Esophagus squamous epithelium (tissue), 5 donors: ENCODE results near the gene EPHX1. TPM values are rescaled to one million over a fixed set of nuclear protein-coding genes. Genes with fewer than 3 reads are reported as not detected.
"Not testable (repeated sequence)": the region's sequence is repeated elsewhere in the genome, so short reads cannot be mapped to it uniquely, and the experiment has no call there.

ENCODE experiments used
- DNase-seq: peaks from one replicate; lab custom pipeline; 2025; lab: John Stamatoyannopoulos, UW
- H3K27ac ChIP-seq, 4 donors: fragments of 200-600 bp; sonication (generic); one replicate each; pipeline ENCODE4 v1.5.1; 2016 to 2019; ENCODE audit warnings: mild to moderate bottlenecking in 1 of 4
- H3K27me3 ChIP-seq, 4 donors: fragments of 200-600 bp; sonication (generic); 1 replicate in 3 of 4; 2 replicates in 1 of 4; pipeline versions ENCODE4 v1.5.1 to v1.6.0; 2017 to 2021; ENCODE audit warnings: antibody characterized with exemption in 1 of 4
- H3K36me3 ChIP-seq, 3 donors: fragments of 200-600 bp; sonication (generic); one replicate each; pipeline ENCODE4 v1.5.1; 2016 to 2019
- H3K4me1 ChIP-seq, 3 donors: fragments of 200-600 bp; sonication (generic); one replicate each; pipeline ENCODE4 v1.5.1; 2017 to 2019
- H3K4me3 ChIP-seq, 4 donors: fragments of 200-600 bp; sonication (generic); 1 replicate in 3 of 4; 2 replicates in 1 of 4; pipeline ENCODE4 v1.5.1; 2016 to 2019; ENCODE audit warnings: mild to moderate bottlenecking in 2 of 4, moderate library complexity in 1 of 4
- H3K9me3 ChIP-seq, 3 donors: fragments of 200-600 bp; sonication (generic); one replicate each; pipeline ENCODE4 v1.5.1; 2016 to 2019
- POLR2A ChIP-seq, 4 donors: fragments of 450-650 bp; IDR thresholded peaks; one replicate each; pipeline ENCODE4 v1.6.1; 2017; ENCODE audit warnings: antibody characterized with exemption in 4 of 4, mild to moderate bottlenecking in 4 of 4, moderate library complexity in 3 of 4
- WGBS, 2 donors: methylation state at CpG; one replicate each; pipeline ENCODE4 v1.1.5; 2018; 5-methylcytosine and 5-hydroxymethylcytosine counted together
- intact Hi-C: fragments of 100-400 bp; cut with DNase I; formaldehyde crosslinking; loops from one replicate; pipeline ENCODE4 v1.15.0; 2022
- total RNA-seq, 4 donors: library from RNA; depleted of rRNA; stranded (reverse); fragments of >200 nt; gene quantifications; one replicate each; pipeline ENCODE4 v1.1.0, GENCODE V29; 2016
- TF ChIP-seq, protein P1 (sequence below), 6 experiments: fragments of 450-650 bp in 4 of 6; fragments of 200-600 bp in 2 of 6; sonication (generic) in 2 of 6; IDR thresholded peaks; one replicate each; pipeline ENCODE4 v1.5.1; 2016 to 2019; ENCODE audit warnings: antibody characterized with exemption in 6 of 6, mild to moderate bottlenecking in 4 of 6, moderate library complexity in 4 of 6
- donor health status: DM: yes; HTN: yes; CAD: no.

EPHX1 gene
- 100 to 1,000 TPM in 3 of 4 donors, 10 to 100 TPM in 1; 78.7 to 237 (median 151) TPM for total RNA-seq

DNA sequence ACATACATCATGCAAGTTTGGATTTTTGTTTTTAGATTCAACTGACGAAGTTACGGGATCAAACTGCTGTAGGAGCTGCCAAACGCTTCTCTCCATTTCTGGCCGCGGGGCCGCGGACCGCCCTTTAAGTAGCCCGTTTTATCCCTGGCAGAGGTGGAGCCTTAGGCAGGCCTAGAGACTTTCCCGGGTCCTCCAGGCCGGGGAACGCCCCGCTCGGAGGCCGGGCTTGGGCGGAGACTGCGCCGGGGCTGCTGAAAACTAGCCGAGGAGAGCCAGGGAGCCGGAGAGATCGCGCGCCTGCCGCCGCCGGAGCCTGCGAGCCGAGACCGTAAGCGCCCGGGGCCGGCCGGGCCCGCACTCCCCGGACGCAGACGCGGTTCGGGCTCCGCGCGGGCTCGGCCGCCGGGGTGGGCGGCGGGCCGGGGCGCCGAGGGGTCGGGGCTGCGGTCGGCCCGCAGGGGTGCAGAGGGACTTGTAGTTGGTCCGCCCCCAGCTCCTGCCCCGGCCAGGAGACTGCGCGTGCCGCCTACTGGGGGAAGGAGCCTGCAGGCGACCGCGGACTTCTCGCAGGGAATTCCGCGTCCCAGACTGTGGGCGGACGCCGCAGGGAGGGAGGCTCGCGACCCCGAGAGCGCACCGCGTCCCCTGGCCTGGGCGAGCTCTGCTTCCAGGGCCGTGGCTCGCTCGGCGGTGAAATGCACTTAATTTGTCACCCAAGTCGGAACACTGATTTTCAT, at the start of gene EPHX1:
Gene EPHX1 (plus strand): TSS at position 283 of the 737 bp plus-strand sequence. CDS start 18,606 bp downstream, outside the sequence.
- Histone ChIP-seq H3K36me3 (no peaks in the 10 kb centered on the region), H3K27me3 (no peaks in the 10 kb centered on the region), H3K4me3 (peak within 1 kb of the TSS; percentile 68 to 94 (median 78)), H3K9me3 (no peaks in the 10 kb centered on the region), H3K4me1 (peaks cover 38 to 57% (median 40%) of the 10 kb centered on the region in 3 donors), H3K27ac (peak within 1 kb of the TSS; percentile 86 to 96 (median 96))
- intact Hi-C loops: no loop called here
- WGBS, 2 donors: 0% methylated on average over 2 to 9 of the region's 80 CpGs
- DNase-seq: no peak
- TF ChIP-seq POLR2A (IDR thresholded peaks at IDR 0.05): peak in 2 of 4 donors; percentile 74 to 85
- TF ChIP-seq, protein P1, sequence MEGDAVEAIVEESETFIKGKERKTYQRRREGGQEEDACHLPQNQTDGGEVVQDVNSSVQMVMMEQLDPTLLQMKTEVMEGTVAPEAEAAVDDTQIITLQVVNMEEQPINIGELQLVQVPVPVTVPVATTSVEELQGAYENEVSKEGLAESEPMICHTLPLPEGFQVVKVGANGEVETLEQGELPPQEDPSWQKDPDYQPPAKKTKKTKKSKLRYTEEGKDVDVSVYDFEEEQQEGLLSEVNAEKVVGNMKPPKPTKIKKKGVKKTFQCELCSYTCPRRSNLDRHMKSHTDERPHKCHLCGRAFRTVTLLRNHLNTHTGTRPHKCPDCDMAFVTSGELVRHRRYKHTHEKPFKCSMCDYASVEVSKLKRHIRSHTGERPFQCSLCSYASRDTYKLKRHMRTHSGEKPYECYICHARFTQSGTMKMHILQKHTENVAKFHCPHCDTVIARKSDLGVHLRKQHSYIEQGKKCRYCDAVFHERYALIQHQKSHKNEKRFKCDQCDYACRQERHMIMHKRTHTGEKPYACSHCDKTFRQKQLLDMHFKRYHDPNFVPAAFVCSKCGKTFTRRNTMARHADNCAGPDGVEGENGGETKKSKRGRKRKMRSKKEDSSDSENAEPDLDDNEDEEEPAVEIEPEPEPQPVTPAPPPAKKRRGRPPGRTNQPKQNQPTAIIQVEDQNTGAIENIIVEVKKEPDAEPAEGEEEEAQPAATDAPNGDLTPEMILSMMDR (IDR thresholded peaks at IDR 0.05): peak in 5 of 6 experiments; percentile 4 to 36 (median 18)

DNA sequence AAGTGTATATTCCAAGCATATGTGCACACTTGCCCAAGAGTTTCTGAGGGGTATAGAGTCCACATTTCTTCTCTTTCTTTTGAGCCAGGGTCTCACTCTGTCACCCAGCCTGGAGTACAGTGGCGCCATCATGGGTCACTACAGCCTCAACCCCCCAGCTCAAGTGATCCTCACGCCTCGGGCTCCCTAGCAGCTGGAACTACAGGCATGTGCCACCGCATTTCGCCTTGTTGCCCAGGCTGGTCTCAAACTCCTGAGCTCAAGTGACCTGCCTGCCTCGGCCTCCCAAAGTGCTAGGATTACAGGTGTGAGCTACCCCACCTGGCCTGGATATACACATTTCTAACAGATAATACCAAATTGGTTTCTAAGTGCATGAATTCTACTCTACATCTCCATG, 49.4 kb upstream of the EPHX1 start:
- no peaks in the 10 kb centered on the region for H3K36me3 ChIP-seq
- intact Hi-C loops: no loop called here

DNA sequence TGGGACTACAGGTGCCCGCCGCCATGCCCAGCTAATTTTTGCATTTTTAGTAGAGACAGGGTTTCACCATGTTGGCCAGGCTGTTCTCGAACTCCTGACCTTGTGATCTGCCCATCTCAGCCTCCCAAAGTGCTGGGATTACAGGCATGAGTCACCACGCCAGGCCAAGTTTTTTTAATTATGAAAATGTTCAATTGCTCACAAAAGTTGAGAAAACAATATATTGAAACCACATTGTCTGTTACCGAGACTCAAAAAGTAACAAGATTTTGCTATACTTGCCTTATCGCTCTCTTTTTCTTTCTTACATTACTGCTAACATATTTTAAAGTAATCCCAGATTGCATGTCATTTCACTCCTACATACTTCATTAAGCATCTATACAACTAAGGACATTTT, 48.5 kb upstream of the EPHX1 start:
- H3K4me3 ChIP-seq, intact Hi-C loops, DNase-seq, H3K27me3 ChIP-seq, H3K9me3 ChIP-seq, H3K36me3 ChIP-seq: not testable (repeated sequence)
- H3K4me1 ChIP-seq: peaks cover 6 to 39% (median 17%) of the 10 kb centered on the region in 3 donors
- peak overlapping the region in 1 of 4 donors; percentile 21 for H3K27ac ChIP-seq
- 84 to 89% methylated on average over 4 to 6 of the region's 6 CpGs for WGBS, 2 donors

More for the DNA sequence above, 49.4 kb upstream of the EPHX1 start:
- DNase-seq: no peak
- Histone ChIP-seq H3K4me3 (no peak overlapping the region), H3K4me1 (peaks cover 6 to 37% (median 12%) of the 10 kb centered on the region in 3 donors), H3K9me3 (no peaks in the 10 kb centered on the region), H3K27me3 (no peaks in the 10 kb centered on the region), H3K27ac (no peak overlapping the region)
- WGBS, 2 donors: 83 to 94% methylated on average over 6 of the region's 6 CpGs
- TF ChIP-seq, protein P1 (IDR thresholded peaks at IDR 0.05): no peak
- TF ChIP-seq POLR2A (IDR thresholded peaks at IDR 0.05): no peak

DNA sequence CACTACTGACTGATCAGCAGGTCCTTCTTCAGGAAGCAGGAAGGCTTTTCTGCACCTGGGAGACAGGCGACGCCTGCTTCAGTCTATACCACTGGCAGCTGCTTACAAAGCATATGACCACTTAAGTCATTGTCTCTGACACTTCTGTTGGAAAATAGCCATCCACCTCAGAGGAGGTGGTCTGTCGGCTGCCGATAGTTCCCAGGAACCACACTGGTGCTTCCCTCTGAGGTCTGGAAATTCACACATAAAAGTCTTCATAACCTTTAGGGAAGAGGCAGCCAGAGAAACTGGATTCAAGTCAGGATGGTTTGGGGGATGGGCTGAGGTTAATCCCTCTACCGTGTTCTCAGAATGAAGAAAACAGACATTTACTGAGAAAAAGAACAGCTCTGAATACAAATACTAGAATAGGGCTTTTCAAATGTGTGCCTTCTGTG, 47.9 kb upstream of the EPHX1 start:
- H3K9me3 ChIP-seq: no peaks in the 10 kb centered on the region
- peaks cover 11 to 45% (median 23%) of the 10 kb centered on the region in 3 donors for H3K4me1 ChIP-seq
- TF ChIP-seq, protein P1 (IDR thresholded peaks at IDR 0.05): no peak
- TF ChIP-seq POLR2A (IDR thresholded peaks at IDR 0.05): no peak
- no peaks in the 10 kb centered on the region for H3K36me3 ChIP-seq
- peak overlapping the region in 1 of 4 donors; percentile 21 for H3K27ac ChIP-seq
- no peaks in the 10 kb centered on the region for H3K27me3 ChIP-seq
- intact Hi-C loops: no loop called here
- WGBS, 2 donors: 62 to 90% methylated on average over 2 to 5 of the region's 5 CpGs
- no peak overlapping the region for H3K4me3 ChIP-seq
- DNase-seq: no peak

DNA sequence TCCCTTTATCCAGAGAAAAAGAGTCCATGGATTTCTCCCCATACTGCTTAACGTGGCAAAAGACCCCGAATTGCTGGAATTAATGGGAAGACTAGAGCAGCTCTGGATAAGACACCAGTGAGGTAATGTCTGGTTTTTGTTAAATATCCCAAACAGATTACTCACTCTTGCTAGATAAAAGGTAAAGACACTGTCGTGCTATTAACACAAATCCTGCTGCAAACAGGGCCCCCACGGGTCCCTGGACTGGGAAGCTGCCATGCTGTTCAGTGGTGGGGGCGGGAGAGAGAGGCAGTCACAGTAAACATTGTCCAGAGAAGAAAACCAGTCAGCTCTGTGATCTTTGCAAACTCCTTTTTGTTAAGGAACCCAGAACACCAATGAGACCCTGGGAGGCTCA, 47.5 kb upstream of the EPHX1 start:
- no peak for DNase-seq
- no peaks in the 10 kb centered on the region for H3K27me3 ChIP-seq
- TF ChIP-seq, protein P1 (IDR thresholded peaks at IDR 0.05): no peak
- no peak for TF ChIP-seq POLR2A (IDR thresholded peaks at IDR 0.05)
- H3K4me3 ChIP-seq: no peak overlapping the region
- intact Hi-C loops: no loop called here
- no peaks in the 10 kb centered on the region for H3K36me3 ChIP-seq
- WGBS, 2 donors: 47 to 48% methylated on average over 5 of the region's 5 CpGs
- no peaks in the 10 kb centered on the region for H3K9me3 ChIP-seq
- H3K4me1 ChIP-seq: peaks cover 15 to 50% (median 27%) of the 10 kb centered on the region in 3 donors
- H3K27ac ChIP-seq: peak overlapping the region in 1 of 4 donors; percentile 21
